Umbilical cord (tissue), 2 donors: Measurements from ENCODE around the gene CTBP1. TPM values are rescaled to one million over a fixed set of nuclear protein-coding genes. Genes with fewer than 3 reads are reported as not detected.

Source experiments
- DNase-seq: peaks from one replicate; pipeline ENCODE4 v3.0.0-alpha.2; 2015; ENCODE audit warnings: low spot score
- total RNA-seq: library from RNA; depleted of rRNA; stranded (reverse); fragments of >200 nt; gene quantifications from one replicate; pipeline ENCODE4 v1.2.3, GENCODE V29; 2014; ENCODE audit warnings: low replicate concordance; ENCODE audit not compliant: insufficient read depth

The CTBP1 gene
- total RNA-seq, 1 donor from 2014 or later, result 193 TPM

- no peak for DNase-seq
These were observed 36.3 kb upstream of the CTBP1 start for GRCh38 chr4:1285151-1285789.

GRCh38 chr4:1283711-1284110 lies 34.8 kb upstream of the CTBP1 start:
- DNase-seq, result no peak

GRCh38 chr4:1279253-1279652 lies 30.3 kb upstream of the CTBP1 start:
- DNase-seq, result no peak

GRCh38 chr4:1277667-1278665 lies 29.0 kb upstream of the CTBP1 start:
- no peak for DNase-seq

- DNase-seq, result no peak
These were observed 28.1 kb upstream of the CTBP1 start for GRCh38 chr4:1276984-1277383.

GRCh38 chr4:1274871-1275270 lies 25.9 kb upstream of the CTBP1 start:
- no peak for DNase-seq

- DNase-seq, result no peak
These were observed 22.8 kb upstream of the CTBP1 start for GRCh38 chr4:1271686-1272085.

GRCh38 chr4:1269209-1269608 lies 20.3 kb upstream of the CTBP1 start:
- DNase-seq, result no peak

GRCh38 chr4:1266881-1267763 lies 18.2 kb upstream of the CTBP1 start:
- no peak for DNase-seq

GRCh38 chr4:1265351-1265750 lies 16.4 kb upstream of the CTBP1 start:
- no peak for DNase-seq

GRCh38 chr4:1264942-1265341 lies 16.0 kb upstream of the CTBP1 start:
- DNase-seq, result no peak

GRCh38 chr4:1261107-1261928 lies 12.4 kb upstream of the CTBP1 start:
- no peak for DNase-seq

GRCh38 chr4:1260418-1261106 lies 11.6 kb upstream of the CTBP1 start:
- DNase-seq, result no peak

GRCh38 chr4:1259966-1260365 lies 11.0 kb upstream of the CTBP1 start:
- DNase-seq, result no peak

GRCh38 chr4:1258457-1258856 lies 9.5 kb upstream of the CTBP1 start:
- DNase-seq, result no peak

GRCh38 chr4:1255699-1256098 lies 6.8 kb upstream of the CTBP1 start:
- no peak for DNase-seq

GRCh38 chr4:1255151-1255550 lies 6.2 kb upstream of the CTBP1 start:
- DNase-seq, result no peak

GRCh38 chr4:1253831-1254230 lies 4.9 kb upstream of the CTBP1 start:
- DNase-seq, result no peak

GRCh38 chr4:1252928-1253492 lies 4.1 kb upstream of the CTBP1 start:
- no peak for DNase-seq

GRCh38 chr4:1251773-1252066 lies 2.8 kb upstream of the CTBP1 start:
- no peak for DNase-seq
